Muscle of arm (tissue), 12 donors: ENCODE data around the gene ALOX5. TPM values are rescaled to one million over a fixed set of nuclear protein-coding genes. Genes with fewer than 3 reads are reported as not detected.

Experiments
- DNase-seq: peaks from one replicate; pipeline ENCODE4 v3.0.0-alpha.2; 2013
- polyA plus RNA-seq, 12 donors: library from polyadenylated mRNA; unstranded; fragments of 120-200 nt; gene quantifications; one replicate each; pipeline ENCODE4 v1.2.1, GENCODE V29; 2013; ENCODE audit not compliant: insufficient read length in 12 of 12

ALOX5 gene
- polyA plus RNA-seq, 12 donors: 0.97 to 13.5 (median 1.2) TPM; not detected in 1

- DNase-seq: no peak
These were observed 50.8 kb downstream of the ALOX5 start for GRCh38 chr10:45424668-45425404.

GRCh38 chr10:45425621-45426563, 51.9 kb downstream of the ALOX5 start:
- DNase-seq: no peak

GRCh38 chr10:45427262-45427969, 53.4 kb downstream of the ALOX5 start:
- no peak for DNase-seq

GRCh38 chr10:45427970-45428366, 54.0 kb downstream of the ALOX5 start:
- no peak for DNase-seq

GRCh38 chr10:45428611-45429510, 54.8 kb downstream of the ALOX5 start:
- no peak for DNase-seq

GRCh38 chr10:45429790-45430189, 55.8 kb downstream of the ALOX5 start:
- DNase-seq: no peak

GRCh38 chr10:45432113-45432512, 58.1 kb downstream of the ALOX5 start:
- no peak for DNase-seq

- DNase-seq: no peak
These were observed 58.9 kb downstream of the ALOX5 start for GRCh38 chr10:45432700-45433472.

GRCh38 chr10:45433716-45434469, 59.9 kb downstream of the ALOX5 start:
- DNase-seq: no peak

- no peak for DNase-seq
These were observed 63.8 kb downstream of the ALOX5 start for GRCh38 chr10:45437587-45438465.

GRCh38 chr10:45438466-45439090, 64.6 kb downstream of the ALOX5 start:
- no peak for DNase-seq

- DNase-seq: no peak
These were observed 65.3 kb downstream of the ALOX5 start for GRCh38 chr10:45439365-45439764.

GRCh38 chr10:45439873-45440272, 65.9 kb downstream of the ALOX5 start:
- no peak for DNase-seq

- no peak for DNase-seq
These were observed 66.6 kb downstream of the ALOX5 start for GRCh38 chr10:45440511-45441062.

GRCh38 chr10:45441239-45442190, 67.5 kb downstream of the ALOX5 start:
- no peak for DNase-seq

- no peak for DNase-seq
These were observed 68.2 kb downstream of the ALOX5 start for GRCh38 chr10:45442251-45442650.
